K562 (cell line): ENCODE data around the gene TSPAN13. TPM values are rescaled to one million over a fixed set of nuclear protein-coding genes. Genes with fewer than 3 reads are reported as not detected.
A peak's percentile ranks its signal among the peaks of the same experiment; 100 is the strongest.

ENCODE experiments used
- BRF2 ChIP-seq: IDR thresholded peaks from 3 replicates; pipeline ENCODE4 v1.6.1; 2011; ENCODE audit warnings: borderline replicate concordance, mild to moderate bottlenecking; ENCODE audit not compliant: insufficient read length, insufficient read depth
- FOXA1 ChIP-seq: fragments of 450-650 bp; IDR thresholded peaks from 2 replicates; pipeline ENCODE4 v1.6.1; 2016; ENCODE audit warnings: mild to moderate bottlenecking, borderline replicate concordance
- GATAD2B ChIP-seq: fragments of 450-650 bp; IDR thresholded peaks from 2 replicates; pipeline ENCODE4 v1.6.1; 2017; ENCODE audit warnings: mild to moderate bottlenecking, borderline replicate concordance
- HDAC8 ChIP-seq: fragments of 450-650 bp; IDR thresholded peaks from 2 replicates; pipeline ENCODE4 v1.6.1; 2016; ENCODE audit warnings: mild to moderate bottlenecking, missing genetic modification characterization, moderate library complexity, missing compliant biosample characterization
- KLF10 ChIP-seq: fragments of 250-450 bp; sonication (Bioruptor Pico); IDR thresholded peaks from 2 replicates; pipeline ENCODE4 v1.6.1; 2021; ENCODE audit warnings: matching md5 sums
- PRDM10 ChIP-seq: fragments of 450-650 bp; IDR thresholded peaks from 2 replicates; pipeline ENCODE4 v1.6.1; 2018; ENCODE audit not compliant: partially characterized antibody
- RAD51 ChIP-seq: fragments of 450-650 bp; IDR thresholded peaks from 2 replicates; pipeline ENCODE4 v1.7.1; 2016; ENCODE audit warnings: low read depth, mild to moderate bottlenecking, borderline replicate concordance
- RBBP5 ChIP-seq: fragments of 200-600 bp; sonication (generic); IDR thresholded peaks from 2 replicates; pipeline ENCODE4 v1.6.1; 2012; ENCODE audit warnings: borderline replicate concordance, mild to moderate bottlenecking, low read length, control low read depth, inconsistent platforms; ENCODE audit not compliant: insufficient read depth, poor library complexity, severe bottlenecking
- SETDB1 ChIP-seq: IDR thresholded peaks from one replicate; pipeline ENCODE4 v1.6.1; 2012; ENCODE audit warnings: low read length, control low read depth, inconsistent platforms
- ZFX ChIP-seq: sonication (generic); formaldehyde crosslinking; IDR thresholded peaks from 2 replicates; pipeline ENCODE4 v1.8.0; 2022; ENCODE audit warnings: mild to moderate bottlenecking, missing genetic modification reagents, moderate library complexity
- ZNF324 ChIP-seq: fragments of 250-450 bp; sonication (Bioruptor Pico); IDR thresholded peaks from 2 replicates; pipeline ENCODE4 v1.4.0; 2020; ENCODE audit warnings: mild to moderate bottlenecking
- ZNF507 ChIP-seq: conservative IDR thresholded peaks from 2 replicates; pipeline ENCODE4 v1.6.1; 2017; ENCODE audit warnings: missing genetic modification characterization, missing compliant biosample characterization
- ZNF586 ChIP-seq: fragments of 450-650 bp; formaldehyde crosslinking; conservative IDR thresholded peaks from 2 replicates; pipeline ENCODE4 v1.4.0; 2020; ENCODE audit warnings: mild to moderate bottlenecking, moderate library complexity
- ZSCAN29 ChIP-seq: fragments of 450-650 bp; IDR thresholded peaks from 2 replicates; pipeline ENCODE4 v1.6.1; 2017
- polyA plus RNA-seq, 8 experiments: library from polyadenylated mRNA; depleted of rRNA in 4 of 8; stranded (reverse) in 5 of 8; unstranded in 3 of 8; fragments of >200 nt; fragmentation: Nextera tagmentation in 2 of 8; fragmentation: Illumina TruSeq in 1 of 8; extraction: Ambion mirVana in 2 of 8; extraction: Trizol in 1 of 8; gene quantifications; 2 replicates each; pipeline versions ENCODE4 v1.2.1 to v1.2.3, GENCODE V29; 2011 to 2014; ENCODE audit warnings: inconsistent platforms in 1 of 8, missing spikeins in 1 of 8
- total RNA-seq, 7 experiments: library from RNA; depleted of rRNA in 6 of 7; stranded (reverse); fragments of >200 nt in 6 of 7; fragmentation: Illumina TruSeq in 2 of 7; extraction: Trizol in 2 of 7; gene quantifications; 2 replicates each; pipeline versions ENCODE4 v1.2.1 to v1.2.3, GENCODE V29; 2011 to 2021; ENCODE audit warnings: low replicate concordance in 1 of 7
- TF ChIP-seq, protein P1 (sequence below): IDR thresholded peaks from 2 replicates; pipeline ENCODE4 v1.6.1; 2016; ENCODE audit warnings: missing genetic modification characterization, missing compliant biosample characterization
- TF ChIP-seq, protein P2 (sequence below), 2 experiments: fragments of 450-650 bp; IDR thresholded peaks; 2 replicates each; pipeline ENCODE4 v1.6.1; 2016

Gene TSPAN13
- total and polyA plus RNA-seq, 9 of the 15 experiments (the other 6 are each of a cell fraction or from before 2014, with no cell fraction given): 7.8 to 46.3 (median 20.0) TPM

- no peak for TF ChIP-seq RBBP5
- TF ChIP-seq SETDB1: no peak
- TF ChIP-seq KLF10: no peak
- TF ChIP-seq, protein P1, sequence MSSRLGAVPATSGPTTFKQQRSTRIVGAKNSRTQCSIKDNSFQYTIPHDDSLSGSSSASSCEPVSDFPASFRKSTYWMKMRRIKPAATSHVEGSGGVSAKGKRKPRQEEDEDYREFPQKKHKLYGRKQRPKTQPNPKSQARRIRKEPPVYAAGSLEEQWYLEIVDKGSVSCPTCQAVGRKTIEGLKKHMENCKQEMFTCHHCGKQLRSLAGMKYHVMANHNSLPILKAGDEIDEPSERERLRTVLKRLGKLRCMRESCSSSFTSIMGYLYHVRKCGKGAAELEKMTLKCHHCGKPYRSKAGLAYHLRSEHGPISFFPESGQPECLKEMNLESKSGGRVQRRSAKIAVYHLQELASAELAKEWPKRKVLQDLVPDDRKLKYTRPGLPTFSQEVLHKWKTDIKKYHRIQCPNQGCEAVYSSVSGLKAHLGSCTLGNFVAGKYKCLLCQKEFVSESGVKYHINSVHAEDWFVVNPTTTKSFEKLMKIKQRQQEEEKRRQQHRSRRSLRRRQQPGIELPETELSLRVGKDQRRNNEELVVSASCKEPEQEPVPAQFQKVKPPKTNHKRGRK (tag): no peak
- peak; percentile 54; the same call in 1 of the 2 replicates for TF ChIP-seq RAD51
- TF ChIP-seq BRF2: no peak
- TF ChIP-seq ZFX (CRISPR knock-in tag): no peak
- TF ChIP-seq PRDM10: peak; percentile 39
- no peak for TF ChIP-seq HDAC8
- TF ChIP-seq ZSCAN29: no peak
- TF ChIP-seq ZNF324: no peak
- TF ChIP-seq ZNF586 (CRISPR knock-in tag): no peak
- TF ChIP-seq, protein P2, sequence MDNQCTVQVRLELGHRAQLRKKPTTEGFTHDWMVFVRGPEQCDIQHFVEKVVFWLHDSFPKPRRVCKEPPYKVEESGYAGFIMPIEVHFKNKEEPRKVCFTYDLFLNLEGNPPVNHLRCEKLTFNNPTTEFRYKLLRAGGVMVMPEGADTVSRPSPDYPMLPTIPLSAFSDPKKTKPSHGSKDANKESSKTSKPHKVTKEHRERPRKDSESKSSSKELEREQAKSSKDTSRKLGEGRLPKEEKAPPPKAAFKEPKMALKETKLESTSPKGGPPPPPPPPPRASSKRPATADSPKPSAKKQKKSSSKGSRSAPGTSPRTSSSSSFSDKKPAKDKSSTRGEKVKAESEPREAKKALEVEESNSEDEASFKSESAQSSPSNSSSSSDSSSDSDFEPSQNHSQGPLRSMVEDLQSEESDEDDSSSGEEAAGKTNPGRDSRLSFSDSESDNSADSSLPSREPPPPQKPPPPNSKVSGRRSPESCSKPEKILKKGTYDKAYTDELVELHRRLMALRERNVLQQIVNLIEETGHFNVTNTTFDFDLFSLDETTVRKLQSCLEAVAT (IDR thresholded peaks at IDR 0.05): no peak
- TF ChIP-seq FOXA1: no peak
- no peak for TF ChIP-seq ZNF507 (tag)
- TF ChIP-seq GATAD2B: no peak
These were observed 13.5 kb upstream of the TSPAN13 start (continued) for GRCh38 chr7:16739863-16740622.
